ENCODE data around the gene NENF. TPM values are rescaled to one million over a fixed set of nuclear protein-coding genes. Genes with fewer than 3 reads are reported as not detected.

NENF gene
- total RNA-seq, 1 experiment from 2014 or later, result 72.4 TPM

DNA sequence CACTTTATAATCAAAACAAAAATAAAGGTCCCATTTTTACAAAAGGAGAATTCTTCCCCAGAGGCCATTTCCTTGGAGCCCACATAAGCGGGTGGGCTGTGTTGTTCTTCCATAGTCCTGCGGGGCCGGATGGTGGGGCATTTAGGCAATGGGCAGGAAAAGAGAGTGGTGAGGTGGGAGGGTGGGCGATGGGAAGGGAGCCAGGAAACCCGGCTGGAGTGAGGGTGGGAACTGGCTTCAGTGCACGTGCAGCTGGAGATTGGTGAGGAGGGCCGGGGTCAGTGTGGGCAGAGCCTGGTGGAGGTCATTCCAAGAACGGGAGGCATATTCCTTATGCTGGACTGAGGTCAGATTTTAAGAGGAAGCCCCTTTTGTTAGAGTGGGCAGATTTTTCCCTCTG lies 13.6 kb downstream of the NENF start:
- Histone ChIP-seq H3K4me3 (ENCODE audit: low read depth in 2 of 2, low read length in 2 of 2) (no peak overlapping the region), H3K27me3 (ENCODE audit: control insufficient read depth, insufficient read depth, low read length) (no peaks in the 10 kb centered on the region), H3K9me3 (ENCODE audit: control insufficient read depth, insufficient read depth, low read depth, low read length) (no peaks in the 10 kb centered on the region), H3K27ac (ENCODE audit: low read length) (no peak overlapping the region), H3K4me1 (ENCODE audit: control insufficient read depth, insufficient read depth, low read length) (no peaks in the 10 kb centered on the region), H3K36me3 (ENCODE audit: control insufficient read depth, insufficient read depth, low read length) (no peaks in the 10 kb centered on the region)
- BruUV-seq (replicated peaks), result no TSS peak
- TF ChIP-seq, protein P1, sequence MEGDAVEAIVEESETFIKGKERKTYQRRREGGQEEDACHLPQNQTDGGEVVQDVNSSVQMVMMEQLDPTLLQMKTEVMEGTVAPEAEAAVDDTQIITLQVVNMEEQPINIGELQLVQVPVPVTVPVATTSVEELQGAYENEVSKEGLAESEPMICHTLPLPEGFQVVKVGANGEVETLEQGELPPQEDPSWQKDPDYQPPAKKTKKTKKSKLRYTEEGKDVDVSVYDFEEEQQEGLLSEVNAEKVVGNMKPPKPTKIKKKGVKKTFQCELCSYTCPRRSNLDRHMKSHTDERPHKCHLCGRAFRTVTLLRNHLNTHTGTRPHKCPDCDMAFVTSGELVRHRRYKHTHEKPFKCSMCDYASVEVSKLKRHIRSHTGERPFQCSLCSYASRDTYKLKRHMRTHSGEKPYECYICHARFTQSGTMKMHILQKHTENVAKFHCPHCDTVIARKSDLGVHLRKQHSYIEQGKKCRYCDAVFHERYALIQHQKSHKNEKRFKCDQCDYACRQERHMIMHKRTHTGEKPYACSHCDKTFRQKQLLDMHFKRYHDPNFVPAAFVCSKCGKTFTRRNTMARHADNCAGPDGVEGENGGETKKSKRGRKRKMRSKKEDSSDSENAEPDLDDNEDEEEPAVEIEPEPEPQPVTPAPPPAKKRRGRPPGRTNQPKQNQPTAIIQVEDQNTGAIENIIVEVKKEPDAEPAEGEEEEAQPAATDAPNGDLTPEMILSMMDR (IDR thresholded peaks at IDR 0.05), result no peak
- TF ChIP-seq POLR2AphosphoS5 (IDR thresholded peaks at IDR 0.05; ENCODE audit: low read depth, low read length) (no peak), TCF7L2 (IDR thresholded peaks at IDR 0.05; ENCODE audit: low read depth, low read length) (no peak)
- intact Hi-C loops (cut with micrococcal nuclease; ENCODE audit: unreplicated experiment), result no loop called here
- no peak for ATAC-seq
- CTCF ChIA-PET, result no interaction called here
- DNase-seq (ENCODE audit: low read depth, low spot score), result no peak
- POLR2A ChIA-PET, result no interaction called here
- in situ Hi-C loops (cut with HindIII; ENCODE audit: low pct_unique_long_range_greater_than_20kb, low sequenced_read_pairs), result no loop called here

- no peak overlapping the region for H3K27ac ChIP-seq (ENCODE audit: low read length)
Measured at GRCh38 chr1:212447478-212447877, 14.8 kb downstream of the NENF start.

More at GRCh38 chr1:212447478-212447877, 14.8 kb downstream of the NENF start:
- DNase-seq (ENCODE audit: low read depth, low spot score) (no peak), ATAC-seq (no peak)
- Histone ChIP-seq H3K4me3 (ENCODE audit: low read depth in 2 of 2, low read length in 2 of 2) (no peak overlapping the region), H3K36me3 (ENCODE audit: control insufficient read depth, insufficient read depth, low read length) (no peaks in the 10 kb centered on the region), H3K4me1 (ENCODE audit: control insufficient read depth, insufficient read depth, low read length) (no peaks in the 10 kb centered on the region), H3K27me3 (ENCODE audit: control insufficient read depth, insufficient read depth, low read length) (no peaks in the 10 kb centered on the region), H3K9me3 (ENCODE audit: control insufficient read depth, insufficient read depth, low read depth, low read length) (no peaks in the 10 kb centered on the region)
- no TSS peak for BruUV-seq (replicated peaks)
- intact Hi-C loops (cut with micrococcal nuclease; ENCODE audit: unreplicated experiment) (no loop called here), in situ Hi-C loops (cut with HindIII; ENCODE audit: low pct_unique_long_range_greater_than_20kb, low sequenced_read_pairs) (no loop called here)
- TF ChIP-seq, protein P2, sequence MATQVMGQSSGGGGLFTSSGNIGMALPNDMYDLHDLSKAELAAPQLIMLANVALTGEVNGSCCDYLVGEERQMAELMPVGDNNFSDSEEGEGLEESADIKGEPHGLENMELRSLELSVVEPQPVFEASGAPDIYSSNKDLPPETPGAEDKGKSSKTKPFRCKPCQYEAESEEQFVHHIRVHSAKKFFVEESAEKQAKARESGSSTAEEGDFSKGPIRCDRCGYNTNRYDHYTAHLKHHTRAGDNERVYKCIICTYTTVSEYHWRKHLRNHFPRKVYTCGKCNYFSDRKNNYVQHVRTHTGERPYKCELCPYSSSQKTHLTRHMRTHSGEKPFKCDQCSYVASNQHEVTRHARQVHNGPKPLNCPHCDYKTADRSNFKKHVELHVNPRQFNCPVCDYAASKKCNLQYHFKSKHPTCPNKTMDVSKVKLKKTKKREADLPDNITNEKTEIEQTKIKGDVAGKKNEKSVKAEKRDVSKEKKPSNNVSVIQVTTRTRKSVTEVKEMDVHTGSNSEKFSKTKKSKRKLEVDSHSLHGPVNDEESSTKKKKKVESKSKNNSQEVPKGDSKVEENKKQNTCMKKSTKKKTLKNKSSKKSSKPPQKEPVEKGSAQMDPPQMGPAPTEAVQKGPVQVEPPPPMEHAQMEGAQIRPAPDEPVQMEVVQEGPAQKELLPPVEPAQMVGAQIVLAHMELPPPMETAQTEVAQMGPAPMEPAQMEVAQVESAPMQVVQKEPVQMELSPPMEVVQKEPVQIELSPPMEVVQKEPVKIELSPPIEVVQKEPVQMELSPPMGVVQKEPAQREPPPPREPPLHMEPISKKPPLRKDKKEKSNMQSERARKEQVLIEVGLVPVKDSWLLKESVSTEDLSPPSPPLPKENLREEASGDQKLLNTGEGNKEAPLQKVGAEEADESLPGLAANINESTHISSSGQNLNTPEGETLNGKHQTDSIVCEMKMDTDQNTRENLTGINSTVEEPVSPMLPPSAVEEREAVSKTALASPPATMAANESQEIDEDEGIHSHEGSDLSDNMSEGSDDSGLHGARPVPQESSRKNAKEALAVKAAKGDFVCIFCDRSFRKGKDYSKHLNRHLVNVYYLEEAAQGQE (IDR thresholded peaks at IDR 0.05; ENCODE audit: insufficient read depth in 1 of 2, low read depth in 2 of 2, low read length in 1 of 2), result no peak
- no peak for TF ChIP-seq POLR2AphosphoS5 (IDR thresholded peaks at IDR 0.05; ENCODE audit: low read depth, low read length)
- TF ChIP-seq SIN3A (IDR thresholded peaks at IDR 0.05; ENCODE audit: borderline replicate concordance, insufficient read depth, low read depth, low read length), result no peak
- TF ChIP-seq, protein P1 (IDR thresholded peaks at IDR 0.05), result no peak
- TF ChIP-seq TCF7L2 (IDR thresholded peaks at IDR 0.05; ENCODE audit: low read depth, low read length), result no peak
- ChIA-PET CTCF (no interaction called here), POLR2A (no interaction called here)
